ES-I3 (cell line): Measurements from ENCODE around the gene GSPT1.
"Not testable (repeated sequence)": the region's sequence is repeated elsewhere in the genome, so short reads cannot be mapped to it uniquely, and the experiment has no call there.

Experiments
- H3K36me3 ChIP-seq: 2 replicates; pipeline ENCODE4 v1.6.1; 2013; ENCODE audit warnings: mild to moderate bottlenecking, low read length, control low read depth, moderate library complexity; ENCODE audit not compliant: insufficient read depth
- H3K4me1 ChIP-seq: 2 replicates; pipeline ENCODE4 v1.6.1; 2013; ENCODE audit warnings: mild to moderate bottlenecking, control low read depth, low read length; ENCODE audit not compliant: insufficient read depth
- H3K9ac ChIP-seq: 2 replicates; pipeline ENCODE4 v1.6.1; 2013; ENCODE audit warnings: low read depth, mild to moderate bottlenecking, low read length, moderate library complexity
- H3K9me3 ChIP-seq: 2 replicates; pipeline ENCODE4 v1.6.1; 2013; ENCODE audit warnings: mild to moderate bottlenecking, low read length, moderate library complexity; ENCODE audit not compliant: control insufficient read depth, insufficient read depth

The GSPT1 gene

GRCh38 chr16:11927350-11927749 lies 11.6 kb upstream of the GSPT1 start:
- not testable (repeated sequence) for H3K4me1 ChIP-seq, H3K9me3 ChIP-seq, H3K9ac ChIP-seq, H3K36me3 ChIP-seq

- H3K36me3 ChIP-seq, H3K4me1 ChIP-seq, H3K9ac ChIP-seq, H3K9me3 ChIP-seq: not testable (repeated sequence)
Measured at GRCh38 chr16:11924046-11924445, 8.3 kb upstream of the GSPT1 start.

GRCh38 chr16:11916524-11917285 lies 949 bp upstream of the GSPT1 start:
- Histone ChIP-seq H3K4me1 (peaks cover 11% of the 10 kb centered on the region), H3K36me3 (no peaks in the 10 kb centered on the region; the same call in 1 of the 2 replicates), H3K9ac (peak overlapping the region; percentile 78), H3K9me3 (no peaks in the 10 kb centered on the region)

GRCh38 chr16:11915114-11915643 lies 577 bp downstream of the GSPT1 start:
- Histone ChIP-seq H3K4me1 (peaks cover 11% of the 10 kb centered on the region), H3K9me3 (no peaks in the 10 kb centered on the region), H3K9ac (peak overlapping the region; percentile 78), H3K36me3 (no peaks in the 10 kb centered on the region; the same call in 1 of the 2 replicates)

- Histone ChIP-seq H3K4me1 (peaks cover 11% of the 10 kb centered on the region), H3K36me3 (no peaks in the 10 kb centered on the region; the same call in 1 of the 2 replicates), H3K9me3 (no peaks in the 10 kb centered on the region), H3K9ac (peak overlapping the region; percentile 78)
Measured at GRCh38 chr16:11914210-11915113, 1.3 kb downstream of the GSPT1 start.

GRCh38 chr16:11913425-11914079 lies 2.2 kb downstream of the GSPT1 start:
- Histone ChIP-seq H3K36me3 (no peaks in the 10 kb centered on the region; the same call in 1 of the 2 replicates), H3K9me3 (no peaks in the 10 kb centered on the region), H3K4me1 (peaks cover 11% of the 10 kb centered on the region), H3K9ac (peak overlapping the region; percentile 78)

- no peaks in the 10 kb centered on the region for H3K9me3 ChIP-seq
- H3K4me1 ChIP-seq = peaks cover 11% of the 10 kb centered on the region
- no peaks in the 10 kb centered on the region; the same call in 1 of the 2 replicates for H3K36me3 ChIP-seq
- no peak overlapping the region for H3K9ac ChIP-seq
Measured at GRCh38 chr16:11909653-11910545, 5.9 kb downstream of the GSPT1 start.

- no peak overlapping the region for H3K9ac ChIP-seq
- no peaks in the 10 kb centered on the region for H3K9me3 ChIP-seq
- no peaks in the 10 kb centered on the region for H3K36me3 ChIP-seq
Measured at GRCh38 chr16:11907160-11907970, 8.4 kb downstream of the GSPT1 start.

GRCh38 chr16:11903906-11904305 lies 11.8 kb downstream of the GSPT1 start:
- no peaks in the 10 kb centered on the region for H3K9me3 ChIP-seq
- H3K4me1 ChIP-seq = no peaks in the 10 kb centered on the region
- no peak overlapping the region for H3K9ac ChIP-seq
- H3K36me3 ChIP-seq = no peaks in the 10 kb centered on the region

More at GRCh38 chr16:11907160-11907970, 8.4 kb downstream of the GSPT1 start:
- no peaks in the 10 kb centered on the region for H3K4me1 ChIP-seq

GRCh38 chr16:11901091-11901490 lies 14.7 kb downstream of the GSPT1 start:
- Histone ChIP-seq H3K36me3 (peaks cover 6% of the 10 kb centered on the region; the same call in 1 of the 2 replicates), H3K4me1 (no peaks in the 10 kb centered on the region), H3K9ac (no peak overlapping the region), H3K9me3 (no peaks in the 10 kb centered on the region)

GRCh38 chr16:11896486-11897176 lies 19.1 kb downstream of the GSPT1 start:
- H3K4me1 ChIP-seq = no peaks in the 10 kb centered on the region
- peaks cover 25% of the 10 kb centered on the region for H3K36me3 ChIP-seq
- H3K9me3 ChIP-seq = no peaks in the 10 kb centered on the region
- H3K9ac ChIP-seq = no peak overlapping the region

- peaks cover 25% of the 10 kb centered on the region for H3K36me3 ChIP-seq
- H3K9ac ChIP-seq = no peak overlapping the region
- no peaks in the 10 kb centered on the region for H3K4me1 ChIP-seq
Measured at GRCh38 chr16:11893571-11893970, 22.2 kb downstream of the GSPT1 start.

More at GRCh38 chr16:11893571-11893970, 22.2 kb downstream of the GSPT1 start:
- H3K9me3 ChIP-seq = no peaks in the 10 kb centered on the region
